ENCODE data around the gene PDCL2.

PDCL2 gene

GRCh38 chr4:55612341-55612740 lies 20.3 kb upstream of the PDCL2 start:
- no peak overlapping the region for H3K9ac ChIP-seq (ENCODE audit: low read length)
- no peaks in the 10 kb centered on the region for H3F3A ChIP-seq (ENCODE audit: insufficient read depth, low read length)
- H3K4me1 ChIP-seq (ENCODE audit: low read length), result no peaks in the 10 kb centered on the region
- no peak overlapping the region for H3K4me2 ChIP-seq (ENCODE audit: low read depth, low read length)
- no peak for TF ChIP-seq CTCF (IDR thresholded peaks at IDR 0.05; ENCODE audit: low read length)
- TF ChIP-seq EZH2phosphoT487 (IDR thresholded peaks at IDR 0.05; ENCODE audit: low read length), result no peak
- no peak for TF ChIP-seq EZH2 (optimal IDR thresholded peaks at IDR 0.05; ENCODE audit: low read depth, low read length)
- no peaks in the 10 kb centered on the region for H3K27me3 ChIP-seq (replicated peaks; ENCODE audit: insufficient read depth, low read length)
- no peaks in the 10 kb centered on the region for H4K20me1 ChIP-seq (ENCODE audit: insufficient read depth, low read length)
- no peaks in the 10 kb centered on the region for H3K9me2 ChIP-seq (replicated peaks; ENCODE audit: insufficient read depth, low read length)
- no peak overlapping the region for H3K4me3 ChIP-seq (ENCODE audit: low read length)
- no peak overlapping the region for H3K27ac ChIP-seq (ENCODE audit: low read length)
- DNase-seq, result no peak
- no peaks in the 10 kb centered on the region for H3K79me2 ChIP-seq (ENCODE audit: low read length)
- no peak overlapping the region for H2AFZ ChIP-seq (ENCODE audit: low read length)
- H3K9me3 ChIP-seq (replicated peaks; ENCODE audit: insufficient read depth, low read length), result no peaks in the 10 kb centered on the region
- H3K36me3 ChIP-seq (replicated peaks; ENCODE audit: insufficient read depth, low read length), result no peaks in the 10 kb centered on the region

- H3K4me2 ChIP-seq (ENCODE audit: low read depth, low read length), result no peak overlapping the region
- H3K9me3 ChIP-seq (replicated peaks; ENCODE audit: insufficient read depth, low read length), result no peaks in the 10 kb centered on the region
- no peaks in the 10 kb centered on the region for H4K20me1 ChIP-seq (ENCODE audit: insufficient read depth, low read length)
- TF ChIP-seq EZH2phosphoT487 (IDR thresholded peaks at IDR 0.05; ENCODE audit: low read length), result no peak
- TF ChIP-seq EZH2 (optimal IDR thresholded peaks at IDR 0.05; ENCODE audit: low read depth, low read length), result no peak
- TF ChIP-seq CTCF (IDR thresholded peaks at IDR 0.05; ENCODE audit: low read length), result no peak
- no peak overlapping the region for H3K4me3 ChIP-seq (ENCODE audit: low read length)
- DNase-seq, result no peak
- no peaks in the 10 kb centered on the region for H3K4me1 ChIP-seq (ENCODE audit: low read length)
- H3K27ac ChIP-seq (ENCODE audit: low read length), result no peak overlapping the region
- no peaks in the 10 kb centered on the region for H3K9me2 ChIP-seq (replicated peaks; ENCODE audit: insufficient read depth, low read length)
- no peaks in the 10 kb centered on the region for H3K27me3 ChIP-seq (replicated peaks; ENCODE audit: insufficient read depth, low read length)
- no peaks in the 10 kb centered on the region for H3K79me2 ChIP-seq (ENCODE audit: low read length)
- H3F3A ChIP-seq (ENCODE audit: insufficient read depth, low read length), result no peaks in the 10 kb centered on the region
- no peak overlapping the region for H3K9ac ChIP-seq (ENCODE audit: low read length)
- H3K36me3 ChIP-seq (replicated peaks; ENCODE audit: insufficient read depth, low read length), result no peaks in the 10 kb centered on the region
- no peak overlapping the region for H2AFZ ChIP-seq (ENCODE audit: low read length)
Observed at GRCh38 chr4:55611358-55612059, 19.5 kb upstream of the PDCL2 start.

GRCh38 chr4:55610381-55610780 lies 18.3 kb upstream of the PDCL2 start:
- no peaks in the 10 kb centered on the region for H3K4me1 ChIP-seq (ENCODE audit: low read length)
- no peak overlapping the region for H3K4me3 ChIP-seq (ENCODE audit: low read length)

More at GRCh38 chr4:55610381-55610780, 18.3 kb upstream of the PDCL2 start:
- no peak overlapping the region for H3K4me2 ChIP-seq (ENCODE audit: low read depth, low read length)
- H3K27me3 ChIP-seq (replicated peaks; ENCODE audit: insufficient read depth, low read length), result no peaks in the 10 kb centered on the region
- H3K27ac ChIP-seq (ENCODE audit: low read length), result no peak overlapping the region
- H3K79me2 ChIP-seq (ENCODE audit: low read length), result no peaks in the 10 kb centered on the region
- no peak overlapping the region for H3K9ac ChIP-seq (ENCODE audit: low read length)
- no peaks in the 10 kb centered on the region for H3K36me3 ChIP-seq (replicated peaks; ENCODE audit: insufficient read depth, low read length)
- H2AFZ ChIP-seq (ENCODE audit: low read length), result no peak overlapping the region
- H3K9me2 ChIP-seq (replicated peaks; ENCODE audit: insufficient read depth, low read length), result no peaks in the 10 kb centered on the region
- TF ChIP-seq CTCF (IDR thresholded peaks at IDR 0.05; ENCODE audit: low read length) (no peak), EZH2phosphoT487 (IDR thresholded peaks at IDR 0.05; ENCODE audit: low read length) (no peak), EZH2 (optimal IDR thresholded peaks at IDR 0.05; ENCODE audit: low read depth, low read length) (no peak)
- H3F3A ChIP-seq (ENCODE audit: insufficient read depth, low read length), result no peaks in the 10 kb centered on the region
- no peaks in the 10 kb centered on the region for H4K20me1 ChIP-seq (ENCODE audit: insufficient read depth, low read length)
- no peak for DNase-seq
- H3K9me3 ChIP-seq (replicated peaks; ENCODE audit: insufficient read depth, low read length), result no peaks in the 10 kb centered on the region
